Lower leg skin (tissue), 3 donors: ENCODE measurements around the gene SCEL.

Experiments used
- POLR2A ChIP-seq, 2 donors: fragments of 450-650 bp; IDR thresholded peaks; one replicate each; pipeline ENCODE4 v1.6.1; 2016 to 2017; ENCODE audit warnings: antibody characterized with exemption in 2 of 2, mild to moderate bottlenecking in 1 of 2, moderate library complexity in 1 of 2
- TF ChIP-seq, protein P1 (sequence below), 3 donors: fragments of 450-650 bp; IDR thresholded peaks; one replicate each; pipeline ENCODE4 v1.5.1; 2016; ENCODE audit warnings: antibody characterized with exemption in 3 of 3, mild to moderate bottlenecking in 3 of 3, moderate library complexity in 2 of 3

DNA sequence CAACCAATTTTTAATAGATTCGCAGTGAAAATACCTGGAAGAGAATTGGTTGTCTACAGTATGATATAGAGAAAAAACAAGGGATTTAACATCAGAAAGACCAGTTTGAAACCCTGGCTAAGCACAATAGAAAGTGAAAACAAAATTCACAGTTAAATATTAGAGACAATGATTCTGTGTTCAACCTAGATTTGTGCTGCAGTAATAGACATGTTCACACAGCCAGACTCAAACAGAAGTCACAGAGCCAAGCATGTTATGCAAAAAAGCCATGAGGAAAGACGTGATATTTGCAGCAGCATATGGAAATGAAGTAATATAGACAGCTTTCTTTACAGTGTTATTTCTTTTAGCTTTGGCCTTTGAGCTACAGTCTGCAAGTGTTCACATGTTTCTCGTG, 48.1 kb downstream of the SCEL start:
- TF ChIP-seq, protein P1, sequence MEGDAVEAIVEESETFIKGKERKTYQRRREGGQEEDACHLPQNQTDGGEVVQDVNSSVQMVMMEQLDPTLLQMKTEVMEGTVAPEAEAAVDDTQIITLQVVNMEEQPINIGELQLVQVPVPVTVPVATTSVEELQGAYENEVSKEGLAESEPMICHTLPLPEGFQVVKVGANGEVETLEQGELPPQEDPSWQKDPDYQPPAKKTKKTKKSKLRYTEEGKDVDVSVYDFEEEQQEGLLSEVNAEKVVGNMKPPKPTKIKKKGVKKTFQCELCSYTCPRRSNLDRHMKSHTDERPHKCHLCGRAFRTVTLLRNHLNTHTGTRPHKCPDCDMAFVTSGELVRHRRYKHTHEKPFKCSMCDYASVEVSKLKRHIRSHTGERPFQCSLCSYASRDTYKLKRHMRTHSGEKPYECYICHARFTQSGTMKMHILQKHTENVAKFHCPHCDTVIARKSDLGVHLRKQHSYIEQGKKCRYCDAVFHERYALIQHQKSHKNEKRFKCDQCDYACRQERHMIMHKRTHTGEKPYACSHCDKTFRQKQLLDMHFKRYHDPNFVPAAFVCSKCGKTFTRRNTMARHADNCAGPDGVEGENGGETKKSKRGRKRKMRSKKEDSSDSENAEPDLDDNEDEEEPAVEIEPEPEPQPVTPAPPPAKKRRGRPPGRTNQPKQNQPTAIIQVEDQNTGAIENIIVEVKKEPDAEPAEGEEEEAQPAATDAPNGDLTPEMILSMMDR (IDR thresholded peaks at IDR 0.05): no peak
- TF ChIP-seq POLR2A (IDR thresholded peaks at IDR 0.05): no peak
